Suprapubic skin (tissue), 4 donors: Measurements from ENCODE around the gene SCO2.

ENCODE experiments used
- CTCF ChIP-seq, 2 donors: fragments of 200-600 bp in 1 of 2; fragments of 450-650 bp in 1 of 2; sonication (generic) in 1 of 2; IDR thresholded peaks; one replicate each; pipeline ENCODE4 v1.5.1; 2016 to 2019; ENCODE audit warnings: antibody characterized with exemption in 2 of 2, mild to moderate bottlenecking in 1 of 2, moderate library complexity in 1 of 2
- POLR2A ChIP-seq, 2 donors: fragments of 450-650 bp; IDR thresholded peaks; one replicate each; pipeline ENCODE4 v1.6.1; 2017; ENCODE audit warnings: antibody characterized with exemption in 2 of 2, mild to moderate bottlenecking in 2 of 2, moderate library complexity in 2 of 2
- POLR2AphosphoS5 ChIP-seq, 3 donors: sonication (generic); formaldehyde crosslinking; IDR thresholded peaks; one replicate each; pipeline ENCODE4 v1.6.1; 2017; ENCODE audit warnings: antibody characterized with exemption in 3 of 3

- TF ChIP-seq CTCF (IDR thresholded peaks at IDR 0.05), result no peak
- no peak for TF ChIP-seq POLR2A (IDR thresholded peaks at IDR 0.05)
- no peak for TF ChIP-seq POLR2AphosphoS5 (IDR thresholded peaks at IDR 0.05)
Measured at GRCh38 chr22:50574383-50574755, 49.0 kb upstream of the SCO2 start.
